Measurements from ENCODE around the gene HDAC5. TPM values are rescaled to one million over a fixed set of nuclear protein-coding genes. Genes with fewer than 3 reads are reported as not detected.
"Not testable (repeated sequence)": the region's sequence is repeated elsewhere in the genome, so short reads cannot be mapped to it uniquely, and the experiment has no call there.

HDAC5 gene
- total RNA-seq, 4 donors from 2014 or later, result 42.4 to 71.0 (median 48.4) TPM

DNA sequence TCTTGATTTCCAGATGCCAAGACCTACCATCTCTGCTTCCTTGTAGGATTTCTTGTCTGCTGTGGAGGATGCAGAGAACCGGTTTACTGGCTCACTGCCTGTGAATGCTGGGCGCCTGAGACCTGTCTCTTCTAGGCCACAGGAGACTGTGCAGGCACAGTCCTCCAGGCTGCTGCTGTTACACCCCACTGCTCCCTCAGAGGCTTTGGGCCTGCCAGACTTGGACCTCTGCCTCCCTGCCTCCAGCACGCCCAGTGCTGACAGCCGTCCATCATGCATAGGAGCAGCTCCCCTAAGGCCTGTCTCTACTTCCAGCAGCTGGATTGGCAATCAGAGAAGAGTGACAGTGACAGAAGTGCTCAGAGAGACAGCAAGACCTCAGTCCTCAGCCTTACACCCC lies 24.4 kb upstream of the HDAC5 start:
- Histone ChIP-seq H3K9me3 (no peaks in the 10 kb centered on the region), H3K4me1 (no peaks in the 10 kb centered on the region), H3K4me3 (no peak overlapping the region), H3K36me3 (no peaks in the 10 kb centered on the region), H3K27ac (no peak overlapping the region), H3K27me3 (no peaks in the 10 kb centered on the region)
- DNase-seq, result no peak
- TF ChIP-seq CTCF (IDR thresholded peaks at IDR 0.05), result no peak
- TF ChIP-seq POLR2A (IDR thresholded peaks at IDR 0.05), result no peak

GRCh38 chr17:44146375-44147346 lies 23.2 kb upstream of the HDAC5 start:
- Histone ChIP-seq H3K27me3 (no peaks in the 10 kb centered on the region), H3K36me3 (no peaks in the 10 kb centered on the region), H3K4me3 (no peak overlapping the region), H3K4me1 (peaks cover 0 to 9% (median 0%) of the 10 kb centered on the region in 4 donors), H3K9me3 (no peaks in the 10 kb centered on the region), H3K27ac (no peak overlapping the region)
- no peak for DNase-seq
- TF ChIP-seq POLR2A (IDR thresholded peaks at IDR 0.05), result no peak
- TF ChIP-seq CTCF (IDR thresholded peaks at IDR 0.05), result no peak

DNA sequence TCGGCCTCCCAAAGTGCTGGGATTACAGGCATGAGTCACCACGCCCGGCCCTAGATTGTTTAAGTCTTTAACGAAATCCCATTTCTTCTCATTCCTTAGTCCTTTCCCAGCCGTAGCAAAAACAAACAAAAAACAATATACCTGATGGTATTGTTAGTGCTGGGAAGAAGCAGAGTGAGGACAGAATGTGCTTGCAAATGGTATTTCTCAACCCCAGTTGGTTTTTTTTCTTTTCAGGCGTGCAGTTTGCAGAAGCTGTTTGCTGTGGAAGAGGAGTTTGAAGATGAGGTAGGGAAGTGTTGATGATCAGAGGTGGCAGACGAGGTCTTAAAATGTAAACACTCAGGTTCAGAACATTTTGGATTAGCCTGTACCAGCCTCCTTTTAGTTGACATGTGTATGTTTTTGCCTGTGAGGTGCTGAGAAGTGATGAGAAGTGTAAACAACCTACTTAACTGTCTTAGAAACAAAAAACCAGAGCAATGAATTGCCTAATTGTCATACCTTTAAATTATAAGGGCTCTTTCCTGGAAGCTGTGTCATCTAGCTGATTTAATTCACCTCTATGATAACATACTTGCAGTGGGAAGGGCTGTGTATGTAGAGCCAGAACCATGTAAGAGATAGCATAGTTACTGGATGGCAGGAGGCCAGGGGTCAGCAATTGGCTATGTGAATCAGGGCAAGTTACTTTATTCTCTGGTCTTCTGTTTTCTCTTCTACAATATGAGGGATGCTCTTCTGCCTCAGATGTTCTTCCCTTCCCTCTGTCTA lies 21.7 kb upstream of the HDAC5 start:
- Histone ChIP-seq H3K27ac (no peak overlapping the region), H3K4me1 (peaks cover 0 to 9% (median 2%) of the 10 kb centered on the region in 4 donors), H3K27me3 (no peaks in the 10 kb centered on the region), H3K4me3 (no peak overlapping the region), H3K36me3 (no peaks in the 10 kb centered on the region), H3K9me3 (no peaks in the 10 kb centered on the region)
- no peak for DNase-seq
- no peak for TF ChIP-seq CTCF (IDR thresholded peaks at IDR 0.05)
- no peak for TF ChIP-seq POLR2A (IDR thresholded peaks at IDR 0.05)

GRCh38 chr17:44143921-44144320 lies 20.5 kb upstream of the HDAC5 start:
- DNase-seq, H3K36me3 ChIP-seq, H3K27ac ChIP-seq, H3K4me1 ChIP-seq, H3K4me3 ChIP-seq, H3K9me3 ChIP-seq, H3K27me3 ChIP-seq: not testable (repeated sequence)

- Histone ChIP-seq H3K27ac (peak overlapping the region in 2 of 4 donors; percentile 54 to 59), H3K27me3 (no peaks in the 10 kb centered on the region), H3K36me3 (no peaks in the 10 kb centered on the region), H3K4me1 (peaks cover 0 to 20% (median 2%) of the 10 kb centered on the region in 4 donors), H3K9me3 (no peaks in the 10 kb centered on the region), H3K4me3 (no peak overlapping the region)
- TF ChIP-seq CTCF (IDR thresholded peaks at IDR 0.05) (no peak), POLR2A (IDR thresholded peaks at IDR 0.05) (no peak)
- DNase-seq, result peak; percentile 27 to 84 (median 73)
These were observed 14.7 kb upstream of the HDAC5 start for GRCh38 chr17:44137891-44138709.
